DOHH2 (cell line): ENCODE data around the gene THAP3.

Experiments
- H3F3A ChIP-seq: fragments of 200-600 bp; sonication (generic), shearing (Covaris generic); 2 replicates; pipeline ENCODE4 v1.6.0; 2016; ENCODE audit warnings: antibody characterized with exemption, mild to moderate bottlenecking; ENCODE audit not compliant: control insufficient read depth, insufficient read depth
- H3K27ac ChIP-seq: fragments of 200-600 bp; sonication (generic); 2 replicates; pipeline ENCODE4 v1.5.1; 2014; ENCODE audit warnings: low read depth, mild to moderate bottlenecking, low read length, moderate library complexity
- H3K27me3 ChIP-seq: fragments of 200-600 bp; sonication (generic); 2 replicates; pipeline ENCODE4 v1.6.1; 2014; ENCODE audit warnings: mild to moderate bottlenecking, low read length, mixed read lengths; ENCODE audit not compliant: control insufficient read depth
- H3K36me3 ChIP-seq: fragments of 200-600 bp; sonication (generic); 2 replicates; pipeline ENCODE4 v1.6.1; 2014; ENCODE audit warnings: mild to moderate bottlenecking, low read length, moderate library complexity, mixed read lengths; ENCODE audit not compliant: control insufficient read depth
- H3K4me1 ChIP-seq: fragments of 200-600 bp; sonication (generic); 2 replicates; pipeline ENCODE4 v1.6.1; 2014; ENCODE audit warnings: mild to moderate bottlenecking, low read length, mixed read lengths; ENCODE audit not compliant: control insufficient read depth
- H3K4me2 ChIP-seq: fragments of 200-600 bp; sonication (generic); 2 replicates; pipeline ENCODE4 v1.6.0; 2014; ENCODE audit warnings: mild to moderate bottlenecking, low read length, moderate library complexity
- H3K4me3 ChIP-seq: fragments of 200-600 bp; sonication (generic); 2 replicates; pipeline ENCODE4 v1.5.1; 2014; ENCODE audit warnings: mild to moderate bottlenecking, low read length, mixed read lengths
- H3K79me2 ChIP-seq: fragments of 200-600 bp; sonication (generic); 2 replicates; pipeline ENCODE4 v1.6.1; 2014; ENCODE audit warnings: mild to moderate bottlenecking, low read length, mixed read lengths; ENCODE audit not compliant: control insufficient read depth
- H3K9me2 ChIP-seq: fragments of 200-600 bp; sonication (generic); replicated peaks from 2 replicates; pipeline ENCODE4 v1.6.1; 2014; ENCODE audit warnings: mild to moderate bottlenecking, low read length, mixed read lengths; ENCODE audit not compliant: control insufficient read depth
- H3K9me3 ChIP-seq: fragments of 200-600 bp; sonication (generic); 2 replicates; pipeline ENCODE4 v1.6.1; 2014; ENCODE audit warnings: antibody characterized with exemption, low read length, mixed read lengths; ENCODE audit not compliant: control insufficient read depth, insufficient read depth
- H4K20me1 ChIP-seq: fragments of 200-600 bp; sonication (generic); 2 replicates; pipeline ENCODE4 v1.6.0; 2014; ENCODE audit warnings: low read depth, mild to moderate bottlenecking, antibody characterized with exemption, low read length, moderate library complexity; ENCODE audit not compliant: control insufficient read depth, insufficient read depth
- CTCF ChIP-seq: fragments of 200-600 bp; sonication (generic); IDR thresholded peaks from one replicate; pipeline ENCODE4 v1.5.1; 2014; ENCODE audit warnings: antibody characterized with exemption, mild to moderate bottlenecking, low read depth, low read length; ENCODE audit not compliant: poor library complexity, severe bottlenecking
- EZH2phosphoT487 ChIP-seq: fragments of 200-600 bp; sonication (generic); IDR thresholded peaks from 2 replicates; pipeline ENCODE4 v1.6.1; 2017; ENCODE audit warnings: borderline replicate concordance, mild to moderate bottlenecking, antibody characterized with exemption, low read length, moderate library complexity, mixed read lengths

THAP3 gene

DNA sequence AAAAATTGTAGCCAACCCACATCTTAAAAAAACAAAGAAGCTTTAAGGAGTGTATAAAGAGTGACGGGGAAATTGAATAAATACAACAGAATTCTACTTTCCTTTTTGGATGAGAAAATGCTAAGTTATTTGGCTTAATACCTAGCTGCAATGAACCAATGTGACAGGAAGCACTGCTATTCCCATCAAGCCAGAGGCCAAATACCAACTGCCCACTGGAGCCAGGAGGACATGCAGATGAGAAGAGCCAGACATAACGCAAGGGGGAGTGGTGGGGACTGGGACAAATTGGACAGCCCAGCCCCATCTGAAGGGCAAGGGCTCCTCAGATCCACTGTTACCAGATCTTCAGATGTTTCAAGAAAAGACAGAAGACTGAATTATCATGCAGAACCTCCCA, 51.3 kb downstream of the THAP3 start:
- H3K4me3 ChIP-seq: no peak overlapping the region
- H3K79me2 ChIP-seq: no peaks in the 10 kb centered on the region; the same call in none of the 2 replicates
- peaks cover 68% of the 10 kb centered on the region for H3K36me3 ChIP-seq
- no peaks in the 10 kb centered on the region for H3K27me3 ChIP-seq
- H3K27ac ChIP-seq: no peak overlapping the region
- no peaks in the 10 kb centered on the region for H3F3A ChIP-seq
- TF ChIP-seq CTCF (no peak), EZH2phosphoT487 (no peak)
- no peak overlapping the region for H3K4me2 ChIP-seq
- no peaks in the 10 kb centered on the region for H4K20me1 ChIP-seq
- H3K9me3 ChIP-seq: no peaks in the 10 kb centered on the region
- no peaks in the 10 kb centered on the region for H3K9me2 ChIP-seq
- H3K4me1 ChIP-seq: no peaks in the 10 kb centered on the region
